HepG2 (cell line): ENCODE results near the gene CPT1B. TPM values are rescaled to one million over a fixed set of nuclear protein-coding genes. Genes with fewer than 3 reads are reported as not detected.

Experiments
- ARHGAP35 ChIP-seq: sonication (generic); formaldehyde crosslinking; IDR thresholded peaks from 2 replicates; pipeline ENCODE4 v1.9.0; 2022; ENCODE audit warnings: mild to moderate bottlenecking, inconsistent platforms, moderate library complexity, missing genetic modification reagents, borderline replicate concordance
- HNRNPUL1 ChIP-seq: fragments of 200-400 bp; formaldehyde crosslinking; IDR thresholded peaks from 2 replicates; pipeline ENCODE4 v1.6.1; 2017; ENCODE audit warnings: low read depth, mild to moderate bottlenecking, low read length, moderate library complexity
- HOXD1 ChIP-seq: sonication (generic); formaldehyde crosslinking; IDR thresholded peaks from 2 replicates; pipeline ENCODE4 v1.5.0; 2020; ENCODE audit warnings: missing genetic modification reagents
- PRMT3 ChIP-seq: sonication (generic); formaldehyde crosslinking; IDR thresholded peaks from 2 replicates; pipeline ENCODE4 v1.8.1; 2022; ENCODE audit warnings: low read depth, mild to moderate bottlenecking, moderate library complexity, missing genetic modification reagents, borderline replicate concordance
- STAG1 ChIP-seq: sonication (generic); formaldehyde crosslinking; IDR thresholded peaks from 2 replicates; pipeline ENCODE4 v1.4.0; 2020; ENCODE audit warnings: missing genetic modification reagents
- ZFP36 ChIP-seq: fragments of 150-350 bp; IDR thresholded peaks from 2 replicates; pipeline ENCODE4 v1.6.1; 2018; ENCODE audit warnings: borderline replicate concordance, low read length, low read depth; ENCODE audit not compliant: partially characterized antibody
- ZFP41 ChIP-seq: sonication (generic); formaldehyde crosslinking; IDR thresholded peaks from 2 replicates; pipeline ENCODE4 v1.4.0; 2020; ENCODE audit warnings: mild to moderate bottlenecking, missing genetic modification reagents, borderline replicate concordance
- ZMYM4 ChIP-seq: sonication (generic); formaldehyde crosslinking; IDR thresholded peaks from 2 replicates; pipeline ENCODE4 v1.8.1; 2023; ENCODE audit warnings: mild to moderate bottlenecking, missing genetic modification reagents
- ZNF10 ChIP-seq: sonication (generic); formaldehyde crosslinking; IDR thresholded peaks from 2 replicates; pipeline ENCODE4 v1.4.0; 2020; ENCODE audit warnings: mild to moderate bottlenecking, low read depth, missing genetic modification reagents, borderline replicate concordance
- ZNF292 ChIP-seq: sonication (generic); formaldehyde crosslinking; IDR thresholded peaks from 2 replicates; pipeline ENCODE4 v1.8.1; 2022; ENCODE audit warnings: mild to moderate bottlenecking, low read depth, missing genetic modification reagents, borderline replicate concordance
- ZNF546 ChIP-seq: sonication (generic); formaldehyde crosslinking; conservative IDR thresholded peaks from 2 replicates; pipeline ENCODE4 v1.8.1; 2023; ENCODE audit warnings: mild to moderate bottlenecking, missing genetic modification reagents
- ZNF709 ChIP-seq: sonication (generic); formaldehyde crosslinking; IDR thresholded peaks from 2 replicates; pipeline ENCODE4 v1.5.0; 2020; ENCODE audit warnings: mild to moderate bottlenecking, missing genetic modification reagents
- ZNF790 ChIP-seq: sonication (generic); formaldehyde crosslinking; IDR thresholded peaks from 2 replicates; pipeline ENCODE4 v1.8.0; 2022; ENCODE audit warnings: missing genetic modification reagents, mild to moderate bottlenecking, borderline replicate concordance
- polyA plus RNA-seq, 8 experiments: library from polyadenylated mRNA; depleted of rRNA in 3 of 8; stranded (reverse) in 7 of 8; unstranded in 1 of 8; fragments of >200 nt; fragmentation: Illumina TruSeq in 4 of 8; extraction: Trizol in 4 of 8; gene quantifications; 2 replicates each; pipeline versions ENCODE4 v1.2.1 to v1.2.3, GENCODE V29; 2011 to 2016; ENCODE audit warnings: low read depth in 4 of 8, missing spikeins in 1 of 8, mixed read lengths in 1 of 8; ENCODE audit not compliant: insufficient read depth in 1 of 8
- total RNA-seq, 5 experiments: library from RNA; depleted of rRNA; stranded (reverse); fragments of >200 nt; fragmentation: Illumina TruSeq; extraction: Trizol; gene quantifications; 2 replicates each; pipeline ENCODE4 v1.2.3, GENCODE V29; 2016; ENCODE audit warnings: low read depth in 1 of 5
- TF ChIP-seq, protein P1 (sequence below): sonication (generic); formaldehyde crosslinking; IDR thresholded peaks from 2 replicates; pipeline ENCODE4 v1.8.1; 2023; ENCODE audit warnings: mild to moderate bottlenecking, missing genetic modification reagents
- TF ChIP-seq, protein P2 (sequence below): sonication (generic); formaldehyde crosslinking; IDR thresholded peaks from 2 replicates; pipeline ENCODE4 v1.8.0; 2022; ENCODE audit warnings: missing genetic modification reagents, mild to moderate bottlenecking, borderline replicate concordance
- TF ChIP-seq, protein P3 (sequence below): sonication (generic); formaldehyde crosslinking; IDR thresholded peaks from 2 replicates; pipeline ENCODE4 v1.4.0; 2020; ENCODE audit warnings: missing genetic modification reagents, borderline replicate concordance
- TF ChIP-seq, protein P4 (sequence below): sonication (generic); formaldehyde crosslinking; IDR thresholded peaks from 2 replicates; pipeline ENCODE4 v1.5.1; 2020; ENCODE audit warnings: missing genetic modification reagents, mild to moderate bottlenecking, borderline replicate concordance

The CPT1B gene
- total and polyA plus RNA-seq, 2 of the 13 experiments (the other 11 are each of a cell fraction or from before 2014, with no cell fraction given), result 9.2 to 19.5 TPM

DNA sequence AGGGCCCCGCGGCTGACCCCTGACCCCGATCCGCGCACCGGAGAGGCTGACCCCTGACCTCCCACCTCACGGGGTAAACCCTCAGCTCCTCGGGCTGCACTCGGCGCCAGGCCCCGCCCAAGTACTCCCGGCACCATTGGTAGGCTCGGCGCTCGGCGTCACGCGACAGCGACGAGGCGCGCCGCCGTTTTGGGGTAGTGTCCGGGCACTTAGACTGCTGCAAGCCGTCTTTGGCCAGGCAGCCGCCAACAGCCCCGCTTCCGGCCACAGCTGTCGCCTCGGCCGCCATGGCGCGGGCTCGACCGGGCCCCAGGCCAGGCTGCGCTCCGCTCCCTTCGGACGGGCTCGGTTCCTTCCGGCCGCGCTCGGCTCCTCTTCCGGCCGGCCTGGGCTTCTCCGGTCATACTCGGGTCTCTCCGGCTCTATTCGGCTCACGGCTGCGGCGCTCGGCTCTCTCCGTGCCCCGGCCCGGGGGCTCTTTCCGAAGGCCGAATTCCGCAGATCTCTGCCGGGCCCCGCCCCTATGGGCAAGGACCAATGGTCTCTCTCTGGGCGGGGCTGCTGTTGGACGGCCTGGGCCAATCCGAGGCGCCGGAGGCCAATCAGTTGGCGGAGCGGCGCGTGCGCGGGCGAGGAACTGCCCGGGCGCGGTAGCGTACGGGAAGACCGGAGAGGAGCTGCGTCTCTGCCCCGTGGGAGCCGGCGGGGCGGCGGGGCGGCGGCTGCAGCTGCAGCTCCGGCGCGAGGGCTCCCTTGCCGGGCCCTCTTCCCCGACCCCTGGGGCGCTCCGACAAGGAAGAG, 4.5 kb upstream of the CPT1B start, which contains the start of gene CHKB (continued):
- TF ChIP-seq, protein P1, sequence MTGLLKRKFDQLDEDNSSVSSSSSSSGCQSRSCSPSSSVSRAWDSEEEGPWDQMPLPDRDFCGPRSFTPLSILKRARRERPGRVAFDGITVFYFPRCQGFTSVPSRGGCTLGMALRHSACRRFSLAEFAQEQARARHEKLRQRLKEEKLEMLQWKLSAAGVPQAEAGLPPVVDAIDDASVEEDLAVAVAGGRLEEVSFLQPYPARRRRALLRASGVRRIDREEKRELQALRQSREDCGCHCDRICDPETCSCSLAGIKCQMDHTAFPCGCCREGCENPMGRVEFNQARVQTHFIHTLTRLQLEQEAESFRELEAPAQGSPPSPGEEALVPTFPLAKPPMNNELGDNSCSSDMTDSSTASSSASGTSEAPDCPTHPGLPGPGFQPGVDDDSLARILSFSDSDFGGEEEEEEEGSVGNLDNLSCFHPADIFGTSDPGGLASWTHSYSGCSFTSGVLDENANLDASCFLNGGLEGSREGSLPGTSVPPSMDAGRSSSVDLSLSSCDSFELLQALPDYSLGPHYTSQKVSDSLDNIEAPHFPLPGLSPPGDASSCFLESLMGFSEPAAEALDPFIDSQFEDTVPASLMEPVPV (CRISPR knock-in tag), result peak; percentile 51; the same call in 1 of the 2 replicates
- TF ChIP-seq HNRNPUL1 (no peak), ZNF546 (CRISPR knock-in tag) (no peak), STAG1 (CRISPR knock-in tag) (no peak), PRMT3 (CRISPR knock-in tag) (no peak; the same call in 1 of the 2 replicates), ZNF10 (CRISPR knock-in tag) (no peak), ZNF292 (CRISPR knock-in tag) (no peak), ZNF790 (0 out of 2 replicates have a peak, but pooled peaks have one; percentile 85), HOXD1 (CRISPR knock-in tag) (peak; percentile 68), ZNF709 (CRISPR knock-in tag) (no peak; the same call in 1 of the 2 replicates), ZFP36 (no peak), ZFP41 (CRISPR knock-in tag) (no peak), ARHGAP35 (no peak), ZMYM4 (CRISPR knock-in tag) (peak; percentile 31; the same call in 1 of the 2 replicates)
- TF ChIP-seq, protein P2, sequence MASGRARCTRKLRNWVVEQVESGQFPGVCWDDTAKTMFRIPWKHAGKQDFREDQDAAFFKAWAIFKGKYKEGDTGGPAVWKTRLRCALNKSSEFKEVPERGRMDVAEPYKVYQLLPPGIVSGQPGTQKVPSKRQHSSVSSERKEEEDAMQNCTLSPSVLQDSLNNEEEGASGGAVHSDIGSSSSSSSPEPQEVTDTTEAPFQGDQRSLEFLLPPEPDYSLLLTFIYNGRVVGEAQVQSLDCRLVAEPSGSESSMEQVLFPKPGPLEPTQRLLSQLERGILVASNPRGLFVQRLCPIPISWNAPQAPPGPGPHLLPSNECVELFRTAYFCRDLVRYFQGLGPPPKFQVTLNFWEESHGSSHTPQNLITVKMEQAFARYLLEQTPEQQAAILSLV (CRISPR knock-in tag), result no peak
- TF ChIP-seq, protein P3, sequence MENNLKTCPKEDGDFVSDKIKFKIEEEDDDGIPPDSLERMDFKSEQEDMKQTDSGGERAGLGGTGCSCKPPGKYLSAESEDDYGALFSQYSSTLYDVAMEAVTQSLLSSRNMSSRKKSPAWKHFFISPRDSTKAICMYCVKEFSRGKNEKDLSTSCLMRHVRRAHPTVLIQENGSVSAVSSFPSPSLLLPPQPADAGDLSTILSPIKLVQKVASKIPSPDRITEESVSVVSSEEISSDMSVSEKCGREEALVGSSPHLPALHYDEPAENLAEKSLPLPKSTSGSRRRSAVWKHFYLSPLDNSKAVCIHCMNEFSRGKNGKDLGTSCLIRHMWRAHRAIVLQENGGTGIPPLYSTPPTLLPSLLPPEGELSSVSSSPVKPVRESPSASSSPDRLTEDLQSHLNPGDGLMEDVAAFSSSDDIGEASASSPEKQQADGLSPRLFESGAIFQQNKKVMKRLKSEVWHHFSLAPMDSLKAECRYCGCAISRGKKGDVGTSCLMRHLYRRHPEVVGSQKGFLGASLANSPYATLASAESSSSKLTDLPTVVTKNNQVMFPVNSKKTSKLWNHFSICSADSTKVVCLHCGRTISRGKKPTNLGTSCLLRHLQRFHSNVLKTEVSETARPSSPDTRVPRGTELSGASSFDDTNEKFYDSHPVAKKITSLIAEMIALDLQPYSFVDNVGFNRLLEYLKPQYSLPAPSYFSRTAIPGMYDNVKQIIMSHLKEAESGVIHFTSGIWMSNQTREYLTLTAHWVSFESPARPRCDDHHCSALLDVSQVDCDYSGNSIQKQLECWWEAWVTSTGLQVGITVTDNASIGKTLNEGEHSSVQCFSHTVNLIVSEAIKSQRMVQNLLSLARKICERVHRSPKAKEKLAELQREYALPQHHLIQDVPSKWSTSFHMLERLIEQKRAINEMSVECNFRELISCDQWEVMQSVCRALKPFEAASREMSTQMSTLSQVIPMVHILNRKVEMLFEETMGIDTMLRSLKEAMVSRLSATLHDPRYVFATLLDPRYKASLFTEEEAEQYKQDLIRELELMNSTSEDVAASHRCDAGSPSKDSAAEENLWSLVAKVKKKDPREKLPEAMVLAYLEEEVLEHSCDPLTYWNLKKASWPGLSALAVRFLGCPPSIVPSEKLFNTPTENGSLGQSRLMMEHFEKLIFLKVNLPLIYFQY (CRISPR knock-in tag), result no peak
- TF ChIP-seq, protein P4, sequence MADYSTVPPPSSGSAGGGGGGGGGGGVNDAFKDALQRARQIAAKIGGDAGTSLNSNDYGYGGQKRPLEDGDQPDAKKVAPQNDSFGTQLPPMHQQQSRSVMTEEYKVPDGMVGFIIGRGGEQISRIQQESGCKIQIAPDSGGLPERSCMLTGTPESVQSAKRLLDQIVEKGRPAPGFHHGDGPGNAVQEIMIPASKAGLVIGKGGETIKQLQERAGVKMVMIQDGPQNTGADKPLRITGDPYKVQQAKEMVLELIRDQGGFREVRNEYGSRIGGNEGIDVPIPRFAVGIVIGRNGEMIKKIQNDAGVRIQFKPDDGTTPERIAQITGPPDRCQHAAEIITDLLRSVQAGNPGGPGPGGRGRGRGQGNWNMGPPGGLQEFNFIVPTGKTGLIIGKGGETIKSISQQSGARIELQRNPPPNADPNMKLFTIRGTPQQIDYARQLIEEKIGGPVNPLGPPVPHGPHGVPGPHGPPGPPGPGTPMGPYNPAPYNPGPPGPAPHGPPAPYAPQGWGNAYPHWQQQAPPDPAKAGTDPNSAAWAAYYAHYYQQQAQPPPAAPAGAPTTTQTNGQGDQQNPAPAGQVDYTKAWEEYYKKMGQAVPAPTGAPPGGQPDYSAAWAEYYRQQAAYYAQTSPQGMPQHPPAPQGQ, result no peak
